Neural cell (in vitro differentiated cells): ENCODE measurements around the gene IGSF21. TPM values are rescaled to one million over a fixed set of nuclear protein-coding genes. Genes with fewer than 3 reads are reported as not detected.
"Not testable (repeated sequence)": the region's sequence is repeated elsewhere in the genome, so short reads cannot be mapped to it uniquely, and the experiment has no call there.

Experiments used
- H2AFZ ChIP-seq: fragments of 200-600, 300-800 bp; sonication (generic), shearing (Covaris generic); 2 replicates; pipeline ENCODE4 v1.6.0; 2014; ENCODE audit warnings: low read depth, mild to moderate bottlenecking, antibody characterized with exemption, low read length, moderate library complexity
- H3F3A ChIP-seq: fragments of 200-600 bp; shearing (Covaris generic); 2 replicates; pipeline ENCODE4 v1.6.1; 2016; ENCODE audit warnings: mild to moderate bottlenecking, moderate library complexity, mixed read lengths, antibody characterized with exemption, low read length; ENCODE audit not compliant: insufficient read depth, poor library complexity, severe bottlenecking
- H3K27ac ChIP-seq: fragments of 200-600, 300-800 bp; sonication (generic), shearing (Covaris generic); 2 replicates; pipeline ENCODE4 v1.5.1; 2014; ENCODE audit warnings: mild to moderate bottlenecking, low read length, moderate library complexity
- H3K27me3 ChIP-seq: fragments of 300-800, 200-600 bp; sonication (generic), shearing (Covaris generic); 2 replicates; pipeline ENCODE4 v1.6.0; 2014; ENCODE audit warnings: mild to moderate bottlenecking, low read depth, low read length, moderate library complexity; ENCODE audit not compliant: insufficient read depth
- H3K36me3 ChIP-seq: fragments of 300-800, 200-600 bp; sonication (generic), shearing (Covaris generic); 2 replicates; pipeline ENCODE4 v1.5.1; 2014; ENCODE audit warnings: mild to moderate bottlenecking, antibody characterized with exemption, low read length, moderate library complexity; ENCODE audit not compliant: insufficient read depth
- H3K4me2 ChIP-seq: fragments of 300-800, 200-600 bp; sonication (generic), shearing (Covaris generic); 2 replicates; pipeline ENCODE4 v1.6.0; 2014; ENCODE audit warnings: mild to moderate bottlenecking, low read length
- H3K4me3 ChIP-seq: fragments of 300-800, 200-600 bp; sonication (generic), shearing (Covaris generic); 2 replicates; pipeline ENCODE4 v1.5.1; 2014; ENCODE audit warnings: mild to moderate bottlenecking, low read length, moderate library complexity
- H3K79me2 ChIP-seq: fragments of 200-600 bp; shearing (Covaris generic); replicated peaks from 2 replicates; pipeline ENCODE4 v1.6.0; 2014; ENCODE audit warnings: mild to moderate bottlenecking, low read length, moderate library complexity; ENCODE audit not compliant: insufficient read depth
- H3K9ac ChIP-seq: fragments of 300-800, 200-600 bp; sonication (generic), shearing (Covaris generic); 2 replicates; pipeline ENCODE4 v1.6.1; 2016; ENCODE audit warnings: mild to moderate bottlenecking, low read length, mixed read lengths
- H3K9me2 ChIP-seq: fragments of 200-600 bp; shearing (Covaris generic); 2 replicates; pipeline ENCODE4 v1.6.1; 2016; ENCODE audit warnings: mild to moderate bottlenecking, low read length, mixed read lengths; ENCODE audit not compliant: insufficient read depth
- H3K9me3 ChIP-seq: fragments of 200-600, 300-800 bp; sonication (generic), shearing (Covaris generic); 2 replicates; pipeline ENCODE4 v1.6.1; 2016; ENCODE audit warnings: mild to moderate bottlenecking, mixed run types, low read length, moderate library complexity, mixed read lengths
- H4K20me1 ChIP-seq: fragments of 200-600 bp; shearing (Covaris generic); 2 replicates; pipeline ENCODE4 v1.6.1; 2016; ENCODE audit warnings: mild to moderate bottlenecking, mixed run types; ENCODE audit not compliant: insufficient read depth
- EP300 ChIP-seq: fragments of 450-650 bp; conservative IDR thresholded peaks from 2 replicates; pipeline ENCODE4 v1.6.1; 2014; ENCODE audit warnings: antibody characterized with exemption, mild to moderate bottlenecking, moderate library complexity; ENCODE audit not compliant: poor library complexity, severe bottlenecking
- EZH2 ChIP-seq: fragments of 200-600, 300-800 bp; shearing (Covaris generic), sonication (generic); IDR thresholded peaks from 2 replicates; pipeline ENCODE4 v1.6.1; 2014; ENCODE audit warnings: antibody characterized with exemption, low read length, borderline replicate concordance, mild to moderate bottlenecking; ENCODE audit not compliant: insufficient read depth, poor library complexity, severe bottlenecking
- MXI1 ChIP-seq: fragments of 450-650 bp; conservative IDR thresholded peaks from 2 replicates; pipeline ENCODE4 v1.6.1; 2014; ENCODE audit warnings: antibody characterized with exemption, mild to moderate bottlenecking; ENCODE audit not compliant: poor library complexity, severe bottlenecking
- POLR2AphosphoS5 ChIP-seq: IDR thresholded peaks from 2 replicates; pipeline ENCODE4 v1.6.1; 2012
- RAD21 ChIP-seq: fragments of 450-650 bp; conservative IDR thresholded peaks from 2 replicates; pipeline ENCODE4 v1.6.1; 2014; ENCODE audit warnings: antibody characterized with exemption, mild to moderate bottlenecking, moderate library complexity
- SMC3 ChIP-seq: fragments of 450-650 bp; conservative IDR thresholded peaks from 2 replicates; pipeline ENCODE4 v1.6.1; 2014; ENCODE audit warnings: antibody characterized with exemption, mild to moderate bottlenecking, moderate library complexity; ENCODE audit not compliant: poor library complexity
- TAF1 ChIP-seq: IDR thresholded peaks from 2 replicates; pipeline ENCODE4 v1.6.1; 2012; ENCODE audit warnings: low read depth
- polyA plus RNA-seq: library from polyadenylated mRNA; depleted of rRNA; stranded (reverse); fragments of >200 nt; gene quantifications from 2 replicates; pipeline ENCODE4 v1.2.3, GENCODE V29; 2014
- TF ChIP-seq, protein P1 (sequence below): IDR thresholded peaks from 2 replicates; pipeline ENCODE4 v1.6.1; 2012; ENCODE audit warnings: borderline replicate concordance
- TF ChIP-seq, protein P2 (sequence below): fragments of 450-650 bp; IDR thresholded peaks from 2 replicates; pipeline ENCODE4 v1.5.1; 2014; ENCODE audit warnings: antibody characterized with exemption, mild to moderate bottlenecking, moderate library complexity; ENCODE audit not compliant: poor library complexity, severe bottlenecking

The IGSF21 gene
- polyA plus RNA-seq, 1 donor from 2014 or later = 2.4 TPM

DNA sequence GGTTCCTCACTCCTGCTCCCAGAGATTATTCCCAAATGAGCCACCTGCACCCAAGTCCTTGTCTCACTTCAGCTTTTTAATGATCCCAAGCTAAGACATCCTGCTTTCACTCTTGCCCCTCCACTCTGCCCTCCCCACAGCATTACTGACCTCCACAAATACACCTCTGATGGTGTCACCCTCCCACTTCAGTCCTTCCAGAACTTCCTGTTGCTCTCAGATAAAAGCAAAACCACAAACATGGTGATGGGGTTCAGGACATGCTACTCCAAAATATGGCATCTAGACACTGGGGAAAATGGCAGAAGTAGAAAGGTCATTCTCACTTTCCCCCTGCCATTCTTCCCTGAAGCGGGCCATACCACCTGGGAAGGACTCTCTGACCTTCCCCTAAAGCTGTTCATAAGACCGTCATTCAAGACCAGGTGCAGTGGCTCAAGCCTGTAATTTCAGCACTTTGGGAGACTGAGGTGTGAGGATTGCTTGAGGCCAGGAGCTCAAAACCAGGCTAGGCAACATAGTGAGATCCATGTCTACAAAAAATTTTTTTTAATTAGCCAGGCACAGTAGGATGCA lies 307.4 kb downstream of the IGSF21 start:
- H3K4me3 ChIP-seq = no peak overlapping the region
- H3K27ac ChIP-seq = no peak overlapping the region
- no peaks in the 10 kb centered on the region for H3K9me2 ChIP-seq
- H3K4me2 ChIP-seq = no peak overlapping the region
- H3K9me3 ChIP-seq = no peaks in the 10 kb centered on the region
- H3K36me3 ChIP-seq = no peaks in the 10 kb centered on the region
- TF ChIP-seq, protein P1, sequence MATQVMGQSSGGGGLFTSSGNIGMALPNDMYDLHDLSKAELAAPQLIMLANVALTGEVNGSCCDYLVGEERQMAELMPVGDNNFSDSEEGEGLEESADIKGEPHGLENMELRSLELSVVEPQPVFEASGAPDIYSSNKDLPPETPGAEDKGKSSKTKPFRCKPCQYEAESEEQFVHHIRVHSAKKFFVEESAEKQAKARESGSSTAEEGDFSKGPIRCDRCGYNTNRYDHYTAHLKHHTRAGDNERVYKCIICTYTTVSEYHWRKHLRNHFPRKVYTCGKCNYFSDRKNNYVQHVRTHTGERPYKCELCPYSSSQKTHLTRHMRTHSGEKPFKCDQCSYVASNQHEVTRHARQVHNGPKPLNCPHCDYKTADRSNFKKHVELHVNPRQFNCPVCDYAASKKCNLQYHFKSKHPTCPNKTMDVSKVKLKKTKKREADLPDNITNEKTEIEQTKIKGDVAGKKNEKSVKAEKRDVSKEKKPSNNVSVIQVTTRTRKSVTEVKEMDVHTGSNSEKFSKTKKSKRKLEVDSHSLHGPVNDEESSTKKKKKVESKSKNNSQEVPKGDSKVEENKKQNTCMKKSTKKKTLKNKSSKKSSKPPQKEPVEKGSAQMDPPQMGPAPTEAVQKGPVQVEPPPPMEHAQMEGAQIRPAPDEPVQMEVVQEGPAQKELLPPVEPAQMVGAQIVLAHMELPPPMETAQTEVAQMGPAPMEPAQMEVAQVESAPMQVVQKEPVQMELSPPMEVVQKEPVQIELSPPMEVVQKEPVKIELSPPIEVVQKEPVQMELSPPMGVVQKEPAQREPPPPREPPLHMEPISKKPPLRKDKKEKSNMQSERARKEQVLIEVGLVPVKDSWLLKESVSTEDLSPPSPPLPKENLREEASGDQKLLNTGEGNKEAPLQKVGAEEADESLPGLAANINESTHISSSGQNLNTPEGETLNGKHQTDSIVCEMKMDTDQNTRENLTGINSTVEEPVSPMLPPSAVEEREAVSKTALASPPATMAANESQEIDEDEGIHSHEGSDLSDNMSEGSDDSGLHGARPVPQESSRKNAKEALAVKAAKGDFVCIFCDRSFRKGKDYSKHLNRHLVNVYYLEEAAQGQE = no peak
- TF ChIP-seq EP300 = no peak
- TF ChIP-seq RAD21 = no peak
- no peak for TF ChIP-seq POLR2AphosphoS5
- TF ChIP-seq MXI1 = no peak
- TF ChIP-seq EZH2 = no peak
- TF ChIP-seq SMC3 = no peak
- TF ChIP-seq, protein P2, sequence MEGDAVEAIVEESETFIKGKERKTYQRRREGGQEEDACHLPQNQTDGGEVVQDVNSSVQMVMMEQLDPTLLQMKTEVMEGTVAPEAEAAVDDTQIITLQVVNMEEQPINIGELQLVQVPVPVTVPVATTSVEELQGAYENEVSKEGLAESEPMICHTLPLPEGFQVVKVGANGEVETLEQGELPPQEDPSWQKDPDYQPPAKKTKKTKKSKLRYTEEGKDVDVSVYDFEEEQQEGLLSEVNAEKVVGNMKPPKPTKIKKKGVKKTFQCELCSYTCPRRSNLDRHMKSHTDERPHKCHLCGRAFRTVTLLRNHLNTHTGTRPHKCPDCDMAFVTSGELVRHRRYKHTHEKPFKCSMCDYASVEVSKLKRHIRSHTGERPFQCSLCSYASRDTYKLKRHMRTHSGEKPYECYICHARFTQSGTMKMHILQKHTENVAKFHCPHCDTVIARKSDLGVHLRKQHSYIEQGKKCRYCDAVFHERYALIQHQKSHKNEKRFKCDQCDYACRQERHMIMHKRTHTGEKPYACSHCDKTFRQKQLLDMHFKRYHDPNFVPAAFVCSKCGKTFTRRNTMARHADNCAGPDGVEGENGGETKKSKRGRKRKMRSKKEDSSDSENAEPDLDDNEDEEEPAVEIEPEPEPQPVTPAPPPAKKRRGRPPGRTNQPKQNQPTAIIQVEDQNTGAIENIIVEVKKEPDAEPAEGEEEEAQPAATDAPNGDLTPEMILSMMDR = no peak
- no peak for TF ChIP-seq TAF1
- no peak overlapping the region for H2AFZ ChIP-seq
- no peak overlapping the region for H3K9ac ChIP-seq
- H3K27me3 ChIP-seq = no peaks in the 10 kb centered on the region
- H4K20me1 ChIP-seq = no peaks in the 10 kb centered on the region
- no peaks in the 10 kb centered on the region for H3F3A ChIP-seq
- no peaks in the 10 kb centered on the region for H3K79me2 ChIP-seq

DNA sequence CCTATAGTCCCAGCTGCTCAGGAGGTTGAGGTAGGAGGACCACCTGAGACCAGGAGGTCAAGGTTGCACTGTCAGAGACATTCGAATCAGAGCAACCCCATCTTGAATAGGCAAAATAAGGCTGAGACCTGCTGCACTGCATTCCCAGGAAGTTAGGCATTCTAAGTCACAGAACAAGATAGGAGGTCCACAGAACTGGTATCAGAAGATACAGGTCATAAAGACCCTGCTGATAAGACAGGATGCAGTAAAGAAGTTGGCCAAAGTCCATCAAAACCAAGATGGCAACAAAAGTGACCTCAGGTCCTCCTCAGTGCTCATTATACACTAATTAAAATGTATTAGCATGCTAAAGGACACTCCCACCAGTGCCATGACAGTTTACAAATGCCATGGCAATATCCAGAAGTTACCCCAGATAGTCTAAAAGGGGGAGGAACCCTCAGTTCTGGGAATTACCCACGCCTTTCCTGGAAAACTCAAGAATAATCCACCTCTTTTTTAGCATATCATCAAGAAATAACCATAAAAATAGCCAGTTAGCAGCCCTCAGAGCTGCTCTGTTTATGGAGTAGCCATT lies 307.9 kb downstream of the IGSF21 start:
- H3K27me3 ChIP-seq = no peaks in the 10 kb centered on the region
- no peaks in the 10 kb centered on the region for H3K9me3 ChIP-seq
- H3K4me2 ChIP-seq = no peak overlapping the region
- no peaks in the 10 kb centered on the region for H3K79me2 ChIP-seq
- H3K4me3 ChIP-seq = no peak overlapping the region
- no peak overlapping the region for H2AFZ ChIP-seq
- no peaks in the 10 kb centered on the region for H3K36me3 ChIP-seq
- TF ChIP-seq EP300 = no peak
- no peak for TF ChIP-seq TAF1
- TF ChIP-seq, protein P1 = no peak
- TF ChIP-seq MXI1 = no peak
- TF ChIP-seq RAD21 = no peak
- no peak for TF ChIP-seq POLR2AphosphoS5
- TF ChIP-seq, protein P2 = no peak
- TF ChIP-seq EZH2 = no peak
- H3K9ac ChIP-seq = no peak overlapping the region
- no peak overlapping the region for H3K27ac ChIP-seq
- no peaks in the 10 kb centered on the region for H3F3A ChIP-seq
- H4K20me1 ChIP-seq = no peaks in the 10 kb centered on the region
- no peaks in the 10 kb centered on the region for H3K9me2 ChIP-seq

DNA sequence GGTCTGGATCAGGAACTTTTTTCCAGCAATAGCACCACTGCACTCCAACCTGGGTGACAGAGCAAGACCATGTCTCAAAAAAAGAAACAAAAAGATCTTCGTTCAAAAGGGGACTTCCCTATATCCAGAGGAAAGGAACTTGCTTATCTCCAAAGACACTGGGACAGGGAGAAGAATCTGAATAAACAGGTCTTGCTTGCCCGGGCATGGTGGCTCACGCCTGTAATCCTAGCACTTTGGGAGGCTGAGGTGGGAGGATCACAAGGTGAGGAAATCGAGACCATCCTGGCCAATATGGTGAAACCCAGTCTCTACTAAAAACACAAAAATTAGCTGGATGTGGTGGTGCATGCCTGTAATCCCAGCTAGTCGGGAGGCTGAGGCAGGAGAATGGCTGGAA lies 308.5 kb downstream of the IGSF21 start:
- H3K4me3 ChIP-seq, H2AFZ ChIP-seq, H3K27me3 ChIP-seq, H3K79me2 ChIP-seq, H3K9me3 ChIP-seq, H3K9ac ChIP-seq, H3K4me2 ChIP-seq, H3K36me3 ChIP-seq, H3F3A ChIP-seq, H4K20me1 ChIP-seq, H3K27ac ChIP-seq, H3K9me2 ChIP-seq: not testable (repeated sequence)
